Adrenal gland (tissue), 12 donors: ENCODE data around the gene ARMH1. TPM values are rescaled to one million over a fixed set of nuclear protein-coding genes. Genes with fewer than 3 reads are reported as not detected.

Source experiments
- DNase-seq, 7 donors: peaks; one replicate each; pipeline ENCODE4 v3.0.0-alpha.2; 2019 to 2020
- H3K27ac ChIP-seq, 5 donors: fragments of 200-600 bp; sonication (generic) in 4 of 5; 1 replicate in 3 of 5; 2 replicates in 2 of 5; pipeline versions ENCODE4 v1.5.1 to v1.8.0; 2016 to 2020; ENCODE audit warnings: mild to moderate bottlenecking in 1 of 5
- H3K27me3 ChIP-seq: fragments of 200-600 bp; 2 replicates; pipeline ENCODE4 v1.8.0; 2021
- H3K36me3 ChIP-seq, 2 donors: fragments of 200-600 bp; replicated peaks in 1 of 2; 1 replicate in 1 of 2; 2 replicates in 1 of 2; pipeline versions ENCODE4 v1.5.1 to v1.8.0; 2018 to 2022
- H3K4me1 ChIP-seq, 2 donors: fragments of 200-600 bp; replicated peaks in 1 of 2; 1 replicate in 1 of 2; 2 replicates in 1 of 2; pipeline versions ENCODE4 v1.5.1 to v1.8.0; 2018 to 2021
- H3K4me3 ChIP-seq, 4 donors: fragments of 200-600 bp; sonication (generic) in 3 of 4; one replicate each; pipeline ENCODE4 v1.5.1; 2016 to 2018
- H3K9me3 ChIP-seq, 3 donors: fragments of 200-600 bp; sonication (generic) in 1 of 3; replicated peaks in 1 of 3; 1 replicate in 2 of 3; 2 replicates in 1 of 3; pipeline versions ENCODE4 v1.5.1 to v1.8.0; 2016 to 2021
- POLR2A ChIP-seq, 2 donors: fragments of 450-650 bp; IDR thresholded peaks; one replicate each; pipeline ENCODE4 v1.6.1; 2017; ENCODE audit warnings: antibody characterized with exemption in 2 of 2, mild to moderate bottlenecking in 2 of 2, moderate library complexity in 1 of 2
- WGBS, 4 donors: extraction: QIAGEN DNeasy Blood & Tissue Kit in 2 of 4; methylation state at CpG; one replicate each; pipeline versions ENCODE4 v1.1.5 to v1.1.7; 2013 to 2017; 5-methylcytosine and 5-hydroxymethylcytosine counted together
- intact Hi-C, 2 donors: fragments of 100-400 bp; cut with DNase I; formaldehyde crosslinking; loops; one replicate each; pipeline versions ENCODE4 v1.14.1 to v1.15.0; 2022 to 2023
- polyA plus RNA-seq, 3 donors: library from polyadenylated mRNA; stranded (reverse); fragments of 200-250 nt in 2 of 3; fragments of 350-450 nt in 1 of 3; fragmentation: Illumina TruSeq in 1 of 3; extraction: RNeasy Lipid Tissue Mini Kit (QIAGEN cat#74804) in 1 of 3; gene quantifications; one replicate each; pipeline ENCODE4 v1.2.3, GENCODE V29; 2013 to 2014
- total RNA-seq, 9 donors: library from RNA; depleted of rRNA in 4 of 9; stranded (reverse); fragments of >200 nt in 4 of 9; fragments of 120-200 nt in 1 of 9; fragmentation: NEBNext Ultra II Directional in 1 of 9; extraction: Animal tissue kit (Norgen Biotek cat#: 25700) in 1 of 9; gene quantifications; one replicate each; pipeline versions ENCODE4 v1.1.0 to v1.2.4, GENCODE V29; 2013 to 2023
- TF ChIP-seq, protein P1 (sequence below), 6 experiments: fragments of 450-650 bp in 4 of 6; fragments of 200-600 bp in 2 of 6; sonication (generic) in 1 of 6; IDR thresholded peaks; 1 replicate in 5 of 6; 2 replicates in 1 of 6; pipeline versions ENCODE4 v1.5.1 to v1.8.0; 2016 to 2021; ENCODE audit warnings: antibody characterized with exemption in 6 of 6, mild to moderate bottlenecking in 2 of 6, moderate library complexity in 1 of 6
- donor health status: healthy with polysubstance abuse.
- donor health status: Bipolar disorder and iron deficiency.
- donor health status: DM: yes; HTN: yes; CAD: no.
- donor health status: DM: no; HTN: no; CAD: no.
- donor health status: DM: no; HTN: no; CAD: no.
- donor health status: DM: yes; HTN: yes; CAD: no.

The ARMH1 gene
- total and polyA plus RNA-seq, 12 donors, result 0.18 to 76.0 (median 4.3) TPM

DNA sequence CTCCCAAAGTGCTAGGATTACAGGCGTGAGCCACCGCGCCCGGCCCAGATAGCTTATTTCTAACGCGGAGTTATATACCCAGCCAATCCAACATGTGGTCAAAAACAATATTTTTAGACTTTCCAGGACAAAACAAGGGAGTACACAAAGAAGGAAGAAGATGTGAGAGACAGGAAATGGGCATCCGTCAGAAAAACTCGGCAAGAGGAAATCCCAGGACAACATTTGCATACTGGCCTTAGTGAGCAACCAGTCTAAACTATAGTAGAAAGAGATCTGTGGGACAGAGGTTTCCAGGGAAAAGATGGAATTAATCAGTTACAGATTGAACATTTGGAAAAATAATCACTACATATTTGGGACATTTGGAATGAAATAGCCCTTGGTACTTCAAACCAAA, 11.4 kb downstream of the ARMH1 start:
- TF ChIP-seq, protein P1, sequence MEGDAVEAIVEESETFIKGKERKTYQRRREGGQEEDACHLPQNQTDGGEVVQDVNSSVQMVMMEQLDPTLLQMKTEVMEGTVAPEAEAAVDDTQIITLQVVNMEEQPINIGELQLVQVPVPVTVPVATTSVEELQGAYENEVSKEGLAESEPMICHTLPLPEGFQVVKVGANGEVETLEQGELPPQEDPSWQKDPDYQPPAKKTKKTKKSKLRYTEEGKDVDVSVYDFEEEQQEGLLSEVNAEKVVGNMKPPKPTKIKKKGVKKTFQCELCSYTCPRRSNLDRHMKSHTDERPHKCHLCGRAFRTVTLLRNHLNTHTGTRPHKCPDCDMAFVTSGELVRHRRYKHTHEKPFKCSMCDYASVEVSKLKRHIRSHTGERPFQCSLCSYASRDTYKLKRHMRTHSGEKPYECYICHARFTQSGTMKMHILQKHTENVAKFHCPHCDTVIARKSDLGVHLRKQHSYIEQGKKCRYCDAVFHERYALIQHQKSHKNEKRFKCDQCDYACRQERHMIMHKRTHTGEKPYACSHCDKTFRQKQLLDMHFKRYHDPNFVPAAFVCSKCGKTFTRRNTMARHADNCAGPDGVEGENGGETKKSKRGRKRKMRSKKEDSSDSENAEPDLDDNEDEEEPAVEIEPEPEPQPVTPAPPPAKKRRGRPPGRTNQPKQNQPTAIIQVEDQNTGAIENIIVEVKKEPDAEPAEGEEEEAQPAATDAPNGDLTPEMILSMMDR (IDR thresholded peaks at IDR 0.05), result no peak
- no peaks in the 10 kb centered on the region for H3K9me3 ChIP-seq
- no peak overlapping the region for H3K27ac ChIP-seq
- no peaks in the 10 kb centered on the region for H3K4me1 ChIP-seq
- intact Hi-C loops, result no loop called here
- DNase-seq, result peak in 2 of 7 donors; percentile 3 to 6
- no peaks in the 10 kb centered on the region for H3K36me3 ChIP-seq
- no peak overlapping the region for H3K4me3 ChIP-seq
- no peaks in the 10 kb centered on the region for H3K27me3 ChIP-seq
- 79 to 84% (median 81%) methylated on average over 8 of the region's 8 CpGs for WGBS, 4 donors

DNA sequence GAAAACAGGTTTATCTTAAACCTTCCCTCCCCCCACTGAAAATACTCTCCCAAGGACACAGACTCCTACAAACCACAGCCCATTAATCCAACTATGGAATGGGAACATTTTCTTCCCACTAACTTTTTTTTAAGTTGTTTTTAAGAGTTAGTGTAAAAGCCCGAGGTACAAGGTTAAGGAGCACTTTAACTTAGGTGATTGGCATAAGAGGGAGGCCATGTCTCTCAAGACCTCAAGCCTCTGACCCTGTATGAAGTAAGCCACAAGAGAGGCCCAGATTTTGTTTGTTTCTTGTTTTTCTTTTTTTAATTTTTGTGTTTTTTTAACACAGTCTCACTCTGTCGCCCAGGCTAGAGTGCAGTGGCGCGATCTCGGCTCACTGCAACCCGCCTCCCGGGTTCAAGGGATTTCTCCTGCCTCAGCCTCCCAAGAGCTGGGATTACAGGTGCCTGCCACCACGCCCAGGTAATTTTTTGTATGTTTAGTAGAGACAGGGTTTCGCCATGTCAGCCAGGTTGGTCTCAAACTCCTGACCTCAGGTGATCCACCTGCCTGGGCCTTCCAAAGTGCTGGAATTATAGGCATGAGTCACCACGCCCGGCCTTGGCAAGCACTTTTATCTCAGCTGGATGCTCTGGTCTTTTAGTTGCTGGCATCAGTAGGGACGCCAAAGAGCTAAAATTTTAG, 14.4 kb downstream of the ARMH1 start:
- Histone ChIP-seq H3K27ac (no peak overlapping the region), H3K9me3 (no peaks in the 10 kb centered on the region), H3K4me3 (no peak overlapping the region), H3K27me3 (no peaks in the 10 kb centered on the region), H3K36me3 (no peaks in the 10 kb centered on the region), H3K4me1 (no peaks in the 10 kb centered on the region)
- WGBS, 4 donors, result 65 to 77% (median 76%) methylated on average over 11 to 12 of the region's 12 CpGs
- intact Hi-C loops, result no loop called here
- peak; percentile 37 to 75 (median 72) for DNase-seq
- no peak for TF ChIP-seq POLR2A (IDR thresholded peaks at IDR 0.05)
- TF ChIP-seq, protein P1 (IDR thresholded peaks at IDR 0.05), result no peak

DNA sequence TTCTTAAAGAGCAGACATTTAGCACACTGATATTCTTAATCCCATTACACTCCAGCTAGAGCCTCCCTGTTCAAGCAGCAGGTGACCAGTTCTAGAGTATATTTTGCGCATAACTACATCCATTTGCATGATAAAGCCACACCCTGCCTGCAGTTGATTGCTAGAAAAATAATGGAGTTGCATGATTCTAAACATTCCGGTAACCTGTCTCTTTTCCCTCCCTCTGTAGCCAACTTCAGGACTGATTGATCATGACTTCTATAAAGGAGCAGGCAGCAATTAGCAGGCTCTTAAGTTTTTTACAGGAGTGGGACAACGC, 14.9 kb downstream of the ARMH1 start:
- TF ChIP-seq POLR2A (IDR thresholded peaks at IDR 0.05), result no peak
- TF ChIP-seq, protein P1 (IDR thresholded peaks at IDR 0.05), result no peak
- intact Hi-C loops, result no loop called here
- Histone ChIP-seq H3K36me3 (no peaks in the 10 kb centered on the region), H3K9me3 (no peaks in the 10 kb centered on the region), H3K4me3 (no peak overlapping the region), H3K4me1 (no peaks in the 10 kb centered on the region), H3K27ac (no peak overlapping the region), H3K27me3 (no peaks in the 10 kb centered on the region)
- DNase-seq, result no peak
- 60 to 75% (median 66%) methylated on average over 3 of the region's 3 CpGs for WGBS, 4 donors

DNA sequence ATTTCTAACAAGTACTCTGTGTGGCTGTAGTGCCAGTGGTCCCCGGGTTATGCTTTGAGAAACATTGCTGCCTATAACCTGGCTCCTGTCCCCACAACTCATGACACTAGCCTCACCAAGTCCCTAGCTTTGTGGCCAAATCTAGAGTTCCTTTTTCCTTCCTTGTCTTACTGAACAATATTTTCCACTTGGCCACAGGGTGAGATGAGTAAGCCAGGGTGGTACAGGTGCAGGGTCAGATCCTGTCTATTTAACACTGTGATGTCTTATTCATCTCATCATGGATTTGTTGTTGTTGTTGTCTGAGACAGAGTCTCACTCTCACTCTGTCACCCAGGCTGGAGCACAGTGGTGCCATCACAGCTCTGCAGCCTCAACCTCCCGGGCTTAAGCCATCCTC, 18.6 kb downstream of the ARMH1 start:
- Histone ChIP-seq H3K9me3 (no peaks in the 10 kb centered on the region), H3K27me3 (no peaks in the 10 kb centered on the region), H3K4me3 (no peak overlapping the region), H3K4me1 (no peaks in the 10 kb centered on the region), H3K36me3 (no peaks in the 10 kb centered on the region), H3K27ac (no peak overlapping the region)
- peak in 1 of 7 donors; percentile 3 for DNase-seq
- intact Hi-C loops, result no loop called here
- 85 to 100% (median 93%) methylated on average over 2 of the region's 2 CpGs for WGBS, 4 donors
- TF ChIP-seq, protein P1 (IDR thresholded peaks at IDR 0.05), result no peak
- no peak for TF ChIP-seq POLR2A (IDR thresholded peaks at IDR 0.05)
